Naive B cell (primary cell): ENCODE data around the gene LRRC32. TPM values are rescaled to one million over a fixed set of nuclear protein-coding genes. Genes with fewer than 3 reads are reported as not detected.
A peak's percentile ranks its signal among the peaks of the same experiment; 100 is the strongest.

Experiments
- ATAC-seq, 2 donors: fragments of 150-1000 bp; cut with Tn5 transposase; 2 replicates each; pipeline ENCODE4 v1.10.0; 2021; ENCODE audit warnings: low read depth in 2 of 2, mild to moderate bottlenecking in 2 of 2, moderate library complexity in 2 of 2
- DNase-seq: peaks from one replicate; pipeline ENCODE4 v3.0.0; 2022
- H3K27ac Mint-ChIP-seq, 6 donors: one replicate each; pipeline ENCODE4 v1.8.0; 2020 to 2022; ENCODE audit warnings: mild to moderate bottlenecking in 6 of 6, mixed read lengths in 6 of 6, moderate library complexity in 5 of 6, inconsistent platforms in 2 of 6
- H3K27me3 Mint-ChIP-seq, 3 donors: one replicate each; pipeline ENCODE4 v1.8.0; 2021 to 2022; ENCODE audit warnings: mixed read lengths in 3 of 3, mild to moderate bottlenecking in 1 of 3
- H3K36me3 Mint-ChIP-seq, 2 donors: one replicate each; pipeline ENCODE4 v1.8.0; 2020 to 2022; ENCODE audit warnings: mixed read lengths in 2 of 2, inconsistent platforms in 1 of 2, mild to moderate bottlenecking in 1 of 2
- H3K4me1 Mint-ChIP-seq, 3 donors: one replicate each; pipeline ENCODE4 v1.8.0; 2020 to 2022; ENCODE audit warnings: mixed read lengths in 3 of 3, inconsistent platforms in 1 of 3, mild to moderate bottlenecking in 1 of 3, moderate library complexity in 1 of 3
- H3K4me3 Mint-ChIP-seq, 8 donors: one replicate each; pipeline ENCODE4 v1.8.0; 2020 to 2022; ENCODE audit warnings: mild to moderate bottlenecking in 8 of 8, mixed read lengths in 8 of 8, moderate library complexity in 8 of 8, inconsistent platforms in 2 of 8
- H3K9me3 Mint-ChIP-seq, 7 donors: one replicate each; pipeline ENCODE4 v1.8.0; 2020 to 2022; ENCODE audit warnings: mixed read lengths in 7 of 7, mild to moderate bottlenecking in 5 of 7, inconsistent platforms in 2 of 7, moderate library complexity in 1 of 7
- polyA plus RNA-seq, 6 donors: library from polyadenylated mRNA; unstranded; fragments of 300-500 nt; fragmentation: Illumina TruSeq; gene quantifications; one replicate each; pipeline ENCODE4 v1.2.3, GENCODE V29; 2021; ENCODE audit warnings: low read depth in 6 of 6

LRRC32 gene
- polyA plus RNA-seq, 6 donors from 2014 or later, result 0.13 to 1.9 TPM; not detected in 4

- DNase-seq, result no peak
- peak overlapping the region in 2 of 6 donors; percentile 6 to 87 for H3K27ac Mint-ChIP-seq
- peaks cover 48 to 54% (median 49%) of the 10 kb centered on the region in 3 donors for H3K4me1 Mint-ChIP-seq
- H3K27me3 Mint-ChIP-seq, result peaks cover 11 to 55% (median 50%) of the 10 kb centered on the region in 3 donors
- H3K36me3 Mint-ChIP-seq, result no peaks in the 10 kb centered on the region
- no peak overlapping the region for H3K4me3 Mint-ChIP-seq
- no peaks in the 10 kb centered on the region for H3K9me3 Mint-ChIP-seq
- ATAC-seq, result no peak
Observed at GRCh38 chr11:76662656-76663485, 7.7 kb downstream of the LRRC32 start.

GRCh38 chr11:76661834-76662434 lies 8.6 kb downstream of the LRRC32 start:
- ATAC-seq (no peak), DNase-seq (no peak)
- H3K36me3 Mint-ChIP-seq, result no peaks in the 10 kb centered on the region
- no peaks in the 10 kb centered on the region for H3K9me3 Mint-ChIP-seq
- peaks cover 39 to 54% (median 48%) of the 10 kb centered on the region in 3 donors for H3K4me1 Mint-ChIP-seq
- no peak overlapping the region for H3K4me3 Mint-ChIP-seq
- peaks cover 17 to 58% (median 52%) of the 10 kb centered on the region in 3 donors for H3K27me3 Mint-ChIP-seq
- H3K27ac Mint-ChIP-seq, result peak overlapping the region in 1 of 6 donors; percentile 44

- Mint-ChIP-seq H3K9me3 (no peaks in the 10 kb centered on the region), H3K27ac (no peak overlapping the region), H3K36me3 (no peaks in the 10 kb centered on the region), H3K4me3 (no peak overlapping the region), H3K27me3 (peaks cover 17 to 64% (median 52%) of the 10 kb centered on the region in 3 donors), H3K4me1 (peaks cover 33 to 54% (median 48%) of the 10 kb centered on the region in 3 donors)
- ATAC-seq (no peak), DNase-seq (no peak)
Observed at GRCh38 chr11:76661306-76661751, 9.2 kb downstream of the LRRC32 start.

DNA sequence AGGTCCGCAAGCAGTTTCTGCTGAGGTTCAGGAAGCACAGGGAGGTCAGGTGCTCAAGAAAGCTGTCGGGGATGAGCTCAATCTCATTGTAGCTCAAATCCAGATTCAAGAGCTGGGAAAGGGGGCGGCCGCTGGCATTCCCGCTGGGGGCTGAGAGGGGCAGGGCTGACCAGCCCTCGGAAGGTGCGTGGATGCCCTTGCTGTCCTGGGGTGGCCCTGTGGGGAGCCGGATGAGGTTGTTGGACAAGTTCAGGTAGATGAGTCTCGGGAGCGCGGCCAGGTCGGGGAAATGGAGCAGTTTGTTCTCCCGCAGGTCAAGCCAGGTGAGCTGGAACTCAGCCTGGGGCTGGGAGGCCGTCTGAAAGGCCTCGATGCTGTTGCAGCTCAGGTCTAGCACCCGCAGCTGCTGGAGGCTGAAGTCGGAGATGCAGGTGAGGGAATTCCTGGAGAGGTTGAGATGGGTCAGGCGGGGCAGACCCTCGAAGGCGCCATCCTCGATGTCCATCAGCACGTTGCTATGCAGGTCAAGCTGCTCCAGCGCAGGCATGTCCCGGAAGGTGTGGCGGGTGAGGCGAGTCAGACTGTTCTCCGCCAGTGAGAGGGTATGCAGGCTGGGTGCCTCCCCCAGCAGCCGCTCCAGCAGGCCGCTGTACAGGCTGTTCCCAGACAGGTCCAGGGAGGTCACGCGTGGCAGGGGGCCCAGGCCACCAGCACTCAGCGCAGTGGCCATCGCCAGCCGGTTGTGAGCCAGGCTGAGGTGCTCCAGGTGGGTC lies 9.8 kb downstream of the LRRC32 start:
- peaks cover 17 to 69% (median 52%) of the 10 kb centered on the region in 3 donors for H3K27me3 Mint-ChIP-seq
- ATAC-seq (no peak), DNase-seq (no peak)
- peaks cover 27 to 49% (median 44%) of the 10 kb centered on the region in 3 donors for H3K4me1 Mint-ChIP-seq
- no peaks in the 10 kb centered on the region for H3K36me3 Mint-ChIP-seq
- H3K9me3 Mint-ChIP-seq, result no peaks in the 10 kb centered on the region
- peak overlapping the region in 1 of 6 donors; percentile 88 for H3K27ac Mint-ChIP-seq
- H3K4me3 Mint-ChIP-seq, result peak overlapping the region in 2 of 8 donors; percentile 9 to 39

DNA sequence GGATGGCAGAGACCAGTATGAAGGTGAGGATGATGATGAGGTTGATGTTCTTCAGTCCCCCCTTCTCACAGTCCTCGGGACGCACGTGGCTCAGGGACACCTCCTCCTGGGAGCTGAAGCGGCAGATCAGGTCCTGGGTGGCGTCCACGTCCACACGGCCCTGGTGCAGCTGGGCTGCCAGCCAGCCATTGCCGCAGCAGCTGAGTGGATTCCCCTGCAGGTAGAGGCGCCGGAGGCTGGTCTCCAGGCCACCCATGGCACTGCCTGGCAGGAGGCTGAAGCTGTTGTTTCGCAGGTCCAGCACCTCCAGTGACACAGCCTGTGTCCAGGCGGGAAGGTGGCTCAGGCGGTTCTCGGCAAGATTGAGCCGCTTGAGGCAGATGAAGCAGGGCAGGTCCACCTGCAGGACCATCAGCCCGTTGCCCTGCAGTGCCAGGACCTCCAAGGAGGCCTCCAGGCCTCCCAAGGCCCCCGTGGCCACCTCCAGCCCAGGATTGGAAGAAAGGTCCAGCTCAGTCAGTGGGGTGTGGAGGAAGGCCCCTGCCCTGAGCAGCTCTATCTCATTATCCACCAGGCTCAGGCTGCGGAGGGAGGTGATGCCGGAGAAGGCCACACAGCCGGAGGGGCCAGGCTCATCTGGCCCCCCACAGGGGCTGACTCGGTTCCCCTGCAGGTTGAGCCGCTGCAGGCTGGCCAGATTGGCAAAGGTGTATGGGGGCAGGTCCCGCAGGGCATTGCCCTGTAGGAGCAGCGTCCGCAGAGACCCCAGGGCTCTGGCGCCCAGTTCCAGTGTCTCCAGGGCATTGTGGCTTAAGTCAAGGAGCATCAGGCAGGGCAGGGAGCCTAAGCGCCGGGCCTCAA lies 10.6 kb downstream of the LRRC32 start:
- Mint-ChIP-seq H3K36me3 (no peaks in the 10 kb centered on the region), H3K4me1 (peaks cover 19 to 41% (median 36%) of the 10 kb centered on the region in 3 donors), H3K4me3 (no peak overlapping the region), H3K27me3 (peaks cover 17 to 71% (median 57%) of the 10 kb centered on the region in 3 donors), H3K27ac (no peak overlapping the region), H3K9me3 (no peaks in the 10 kb centered on the region)
- DNase-seq, result no peak
- ATAC-seq, result no peak

GRCh38 chr11:76658651-76659650 lies 11.6 kb downstream of the LRRC32 start:
- H3K27ac Mint-ChIP-seq, result peak overlapping the region in 2 of 6 donors; percentile 8 to 42
- ATAC-seq (no peak), DNase-seq (no peak)
- H3K4me1 Mint-ChIP-seq, result peaks cover 10 to 31% (median 28%) of the 10 kb centered on the region in 3 donors
- H3K4me3 Mint-ChIP-seq, result no peak overlapping the region
- no peaks in the 10 kb centered on the region for H3K36me3 Mint-ChIP-seq
- H3K9me3 Mint-ChIP-seq, result no peaks in the 10 kb centered on the region
- H3K27me3 Mint-ChIP-seq, result peaks cover 13 to 71% (median 55%) of the 10 kb centered on the region in 3 donors

GRCh38 chr11:76658231-76658630 lies 12.3 kb downstream of the LRRC32 start:
- H3K36me3 Mint-ChIP-seq, result no peaks in the 10 kb centered on the region
- H3K4me3 Mint-ChIP-seq, result no peak overlapping the region
- H3K9me3 Mint-ChIP-seq, result no peaks in the 10 kb centered on the region
- peaks cover 5 to 25% (median 23%) of the 10 kb centered on the region in 3 donors for H3K4me1 Mint-ChIP-seq
- peak overlapping the region in 1 of 6 donors; percentile 8 for H3K27ac Mint-ChIP-seq
- DNase-seq (no peak), ATAC-seq (no peak)
- H3K27me3 Mint-ChIP-seq, result peaks cover 17 to 71% (median 57%) of the 10 kb centered on the region in 3 donors

DNA sequence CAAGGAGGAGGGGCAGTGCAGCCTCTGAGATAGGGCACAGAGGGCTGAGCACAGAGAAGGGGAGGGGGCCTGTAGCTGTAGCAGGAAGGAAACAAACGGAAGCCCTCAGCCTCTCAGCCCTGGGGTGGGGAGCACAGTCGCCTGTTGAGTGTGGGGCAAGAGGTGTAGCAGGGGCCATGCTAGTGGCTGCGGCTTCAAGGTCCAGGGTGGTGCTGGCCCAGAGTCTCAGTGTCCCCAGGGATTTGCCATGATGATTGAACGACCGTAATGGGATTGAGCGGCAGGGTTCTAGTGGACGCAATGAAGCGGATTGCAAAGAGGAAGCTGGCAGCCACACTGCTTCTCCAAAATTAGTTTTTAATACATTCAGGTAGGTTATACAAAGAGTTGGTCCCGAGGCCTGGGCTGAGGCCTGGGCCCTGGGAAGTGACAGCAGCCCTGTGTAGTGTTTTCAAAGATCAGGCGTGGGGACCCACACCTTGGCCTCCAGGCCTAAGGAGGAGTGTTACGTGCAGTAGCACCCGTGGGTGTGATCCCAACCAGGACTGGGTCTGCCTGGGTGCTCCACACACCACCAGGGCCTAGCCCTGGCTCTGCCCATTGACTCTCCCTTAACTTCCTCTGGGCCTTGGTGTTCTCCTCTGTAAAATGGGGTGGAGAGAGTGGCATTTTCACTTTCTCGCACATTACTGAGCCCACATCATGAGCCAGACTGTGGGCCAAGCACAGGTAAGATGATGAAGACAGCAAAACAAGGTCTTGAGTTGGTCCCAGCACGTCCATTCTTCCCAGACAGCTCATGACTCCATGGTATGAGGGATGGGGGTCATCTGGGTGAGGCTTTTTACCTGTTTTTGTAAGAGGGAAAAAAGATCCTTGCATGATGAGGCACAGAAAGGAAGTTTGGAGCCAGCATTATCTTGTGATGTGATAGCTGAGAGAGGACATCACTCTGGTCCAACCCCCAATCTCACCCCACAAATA lies 13.1 kb downstream of the LRRC32 start:
- ATAC-seq (peak in 1 of 2 donors; percentile 53), DNase-seq (no peak)
- no peaks in the 10 kb centered on the region for H3K9me3 Mint-ChIP-seq
- peak overlapping the region in 2 of 6 donors; percentile 63 to 79 for H3K27ac Mint-ChIP-seq
- H3K4me1 Mint-ChIP-seq, result peaks cover 2 to 25% (median 23%) of the 10 kb centered on the region in 3 donors
- H3K4me3 Mint-ChIP-seq, result peak overlapping the region in 4 of 8 donors; percentile 39 to 79 (median 61)
- peaks cover 16 to 68% (median 63%) of the 10 kb centered on the region in 3 donors for H3K27me3 Mint-ChIP-seq
- no peaks in the 10 kb centered on the region for H3K36me3 Mint-ChIP-seq

- H3K36me3 Mint-ChIP-seq, result no peaks in the 10 kb centered on the region
- H3K27ac Mint-ChIP-seq, result peak overlapping the region in 2 of 6 donors; percentile 14 to 63
- peaks cover 2 to 25% (median 23%) of the 10 kb centered on the region in 3 donors for H3K4me1 Mint-ChIP-seq
- peaks cover 16 to 60% (median 56%) of the 10 kb centered on the region in 3 donors for H3K27me3 Mint-ChIP-seq
- ATAC-seq (no peak), DNase-seq (no peak)
- H3K9me3 Mint-ChIP-seq, result no peaks in the 10 kb centered on the region
- peak overlapping the region in 3 of 8 donors; percentile 39 to 79 (median 72) for H3K4me3 Mint-ChIP-seq
Observed at GRCh38 chr11:76656571-76657081, 13.9 kb downstream of the LRRC32 start.

GRCh38 chr11:76656050-76656531 lies 14.5 kb downstream of the LRRC32 start:
- Mint-ChIP-seq H3K27ac (peak overlapping the region in 1 of 6 donors; percentile 63), H3K9me3 (no peaks in the 10 kb centered on the region), H3K36me3 (no peaks in the 10 kb centered on the region), H3K4me1 (peaks cover 2 to 25% (median 23%) of the 10 kb centered on the region in 3 donors), H3K27me3 (peaks cover 16 to 55% (median 55%) of the 10 kb centered on the region in 3 donors), H3K4me3 (no peak overlapping the region)
- DNase-seq (no peak), ATAC-seq (no peak)
